Measurements from ENCODE around the gene ACACA.
"Not testable (repeated sequence)": the region's sequence is repeated elsewhere in the genome, so short reads cannot be mapped to it uniquely, and the experiment has no call there.

The ACACA gene

DNA sequence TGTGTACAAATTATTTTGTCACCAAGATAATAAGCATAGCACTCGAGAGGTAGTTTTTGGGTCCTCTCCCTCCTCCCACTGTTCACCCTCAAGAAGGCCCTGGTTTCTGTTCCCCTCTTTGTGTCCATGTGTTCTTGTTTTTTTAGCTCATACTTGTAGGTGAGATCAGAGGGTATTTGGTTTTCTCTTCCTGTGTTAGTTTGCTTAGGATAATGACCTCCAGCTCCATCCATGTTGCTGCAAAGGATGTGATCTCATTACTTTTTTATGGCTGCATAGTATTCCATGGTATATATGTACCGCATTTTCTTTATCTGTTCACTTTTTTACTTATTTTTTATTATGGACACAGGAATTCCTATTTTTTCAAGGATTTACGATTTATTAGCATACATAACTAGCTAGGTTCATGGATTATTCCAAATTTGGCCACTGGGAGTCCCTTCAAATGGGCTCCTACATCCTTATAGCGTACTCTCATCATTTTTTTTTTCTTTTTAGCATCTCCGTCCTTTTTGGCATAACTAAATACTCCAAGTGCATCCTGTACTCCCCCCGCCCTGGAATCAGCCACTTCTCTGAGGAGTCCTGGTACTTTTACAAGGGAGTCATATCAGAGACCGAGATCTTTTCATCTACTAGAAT is 7.4 kb upstream of the ACACA start:
- Mint-ChIP-seq H3K9me3 (no peaks in the 10 kb centered on the region), H3K36me3 (peaks cover 50% of the 10 kb centered on the region), H3K27ac (peak overlapping the region; percentile 17), H3K27me3 (no peaks in the 10 kb centered on the region), H3K4me3 (no peak overlapping the region), H3K4me1 (peaks cover 30% of the 10 kb centered on the region)
- CTCF ChIA-PET: interaction anchor here (1.2 kb wide), 1 partner anchor 16 kb away, joined by 3 read pairs; no protein-coding TSS in a partner anchor
- DNase-seq: no peak

DNA sequence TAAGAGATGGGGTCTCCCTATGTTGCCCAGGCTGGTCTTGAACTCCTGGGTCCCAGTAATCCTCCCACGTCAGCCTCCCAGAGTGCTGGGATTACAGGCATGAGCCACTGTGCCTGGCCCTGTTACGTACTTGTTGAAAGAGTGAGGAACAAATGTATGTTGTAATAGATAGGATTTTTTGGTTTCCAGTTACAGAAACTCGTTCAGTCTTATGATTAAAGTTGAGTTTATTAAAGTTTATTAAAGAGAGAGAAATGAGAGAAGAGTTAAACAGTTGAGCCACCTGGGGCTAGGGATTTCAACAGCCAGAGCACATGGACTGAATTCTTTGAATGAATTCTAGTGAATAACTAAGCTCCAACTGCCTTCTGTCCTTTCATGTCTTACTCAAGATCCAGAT is 3.7 kb upstream of the ACACA start:
- no peaks in the 10 kb centered on the region for H3K27me3 Mint-ChIP-seq
- CTCF ChIA-PET: interaction anchor here (0.6 kb wide), 1 partner anchor 38 kb away, joined by 4 read pairs; no protein-coding TSS in a partner anchor
- H3K36me3 Mint-ChIP-seq: peaks cover 51% of the 10 kb centered on the region
- H3K4me3 Mint-ChIP-seq: no peak overlapping the region
- DNase-seq: no peak
- H3K27ac Mint-ChIP-seq: no peak overlapping the region
- peaks cover 56% of the 10 kb centered on the region for H3K4me1 Mint-ChIP-seq
- no peaks in the 10 kb centered on the region for H3K9me3 Mint-ChIP-seq

DNA sequence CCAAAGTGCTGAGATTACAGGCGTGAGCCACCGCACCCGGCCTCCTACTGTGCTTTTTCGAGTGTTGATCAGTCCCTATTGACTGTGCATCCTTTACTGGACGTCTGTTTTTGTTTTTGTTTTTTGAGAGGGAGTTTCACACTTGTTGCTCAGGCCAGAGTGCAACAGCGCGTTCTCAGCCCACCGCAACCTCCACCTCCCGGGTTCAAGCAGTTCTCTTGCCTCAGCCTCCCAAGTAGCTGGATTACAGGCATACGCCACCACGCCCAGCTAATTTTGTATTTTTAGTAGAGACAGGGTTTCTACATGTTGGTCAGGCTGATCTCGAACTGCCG is 1.5 kb upstream of the ACACA start:
- H3K9me3 Mint-ChIP-seq, H3K27me3 Mint-ChIP-seq, DNase-seq: not testable (repeated sequence)
- peak overlapping the region; percentile 79 for H3K4me3 Mint-ChIP-seq
- peaks cover 65% of the 10 kb centered on the region for H3K4me1 Mint-ChIP-seq
- peaks cover 35% of the 10 kb centered on the region for H3K36me3 Mint-ChIP-seq
- peak overlapping the region; percentile 90 for H3K27ac Mint-ChIP-seq
- CTCF ChIA-PET: interaction anchor here (0.7 to 1.4 kb wide), 2 partner anchors 35 to 42 kb away, joined by 3 to 4 read pairs; no protein-coding TSS in a partner anchor

DNA sequence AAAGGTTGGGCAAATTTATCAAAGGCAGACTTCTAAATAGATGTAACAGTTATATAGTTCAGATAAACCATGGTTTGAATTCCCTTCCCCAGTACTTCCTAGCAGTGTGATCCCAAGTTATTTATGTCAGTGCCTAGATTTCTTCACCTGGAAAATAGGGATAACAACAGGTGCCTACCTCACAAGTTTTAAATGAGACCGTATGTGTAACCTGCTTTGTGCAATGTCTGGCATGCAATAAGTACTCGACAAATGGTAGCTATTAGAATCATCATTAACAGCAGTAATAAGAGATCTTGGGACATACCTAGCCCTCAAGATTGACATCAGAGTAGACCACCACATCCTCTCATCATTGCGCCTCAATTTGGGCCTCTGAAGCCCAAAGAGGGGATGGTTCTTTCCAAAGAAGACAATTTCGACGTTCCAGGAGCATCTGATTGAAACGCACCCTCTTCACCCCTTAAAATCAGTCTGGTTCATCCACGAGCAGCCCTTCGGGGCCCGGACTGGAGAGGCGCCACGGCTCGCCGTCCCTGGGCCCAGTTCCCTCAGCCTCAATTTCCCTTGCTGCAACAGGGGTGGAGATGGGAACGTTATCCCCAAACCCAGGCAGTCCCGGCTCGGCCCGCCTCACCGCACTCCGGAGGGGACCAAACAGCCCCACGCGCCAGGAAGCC is 541 bp downstream of the ACACA start:
- no peak for DNase-seq
- CTCF ChIA-PET: no interaction called here
- H3K9me3 Mint-ChIP-seq: no peaks in the 10 kb centered on the region
- peak overlapping the region; percentile 98 for H3K4me3 Mint-ChIP-seq
- no peaks in the 10 kb centered on the region for H3K27me3 Mint-ChIP-seq
- H3K4me1 Mint-ChIP-seq: peaks cover 65% of the 10 kb centered on the region
- H3K27ac Mint-ChIP-seq: peak overlapping the region; percentile 91
- peaks cover 26% of the 10 kb centered on the region for H3K36me3 Mint-ChIP-seq

DNA sequence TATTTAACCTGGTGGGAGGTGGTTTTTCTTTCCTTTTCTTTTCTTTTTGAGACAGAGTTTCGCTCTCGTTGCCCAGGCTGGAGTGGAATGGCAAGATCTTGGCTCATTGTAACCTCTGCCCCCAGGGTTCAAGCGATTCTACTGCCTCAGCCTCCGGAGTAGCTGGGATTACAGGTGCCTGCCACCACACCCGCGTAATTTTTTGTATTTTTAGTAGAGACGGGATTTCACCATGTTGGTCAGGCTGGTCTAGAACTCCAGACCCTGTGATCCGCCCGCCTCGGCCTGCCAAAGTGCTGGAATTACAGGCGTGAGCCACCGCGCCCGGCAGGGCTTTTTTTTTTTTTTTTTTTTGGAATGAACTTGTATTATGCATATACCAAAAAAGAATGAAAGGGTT is 1.1 kb downstream of the ACACA start:
- Mint-ChIP-seq H3K4me1 (peaks cover 59% of the 10 kb centered on the region), H3K36me3 (peaks cover 20% of the 10 kb centered on the region), H3K4me3 (peak overlapping the region; percentile 98)
- not testable (repeated sequence) for H3K27ac Mint-ChIP-seq, H3K27me3 Mint-ChIP-seq, DNase-seq, H3K9me3 Mint-ChIP-seq
- CTCF ChIA-PET: interaction anchor here (1.0 to 1.1 kb wide), 2 partner anchors 24 to 161 kb away, joined by 3 to 4 read pairs; no protein-coding TSS in a partner anchor

DNA sequence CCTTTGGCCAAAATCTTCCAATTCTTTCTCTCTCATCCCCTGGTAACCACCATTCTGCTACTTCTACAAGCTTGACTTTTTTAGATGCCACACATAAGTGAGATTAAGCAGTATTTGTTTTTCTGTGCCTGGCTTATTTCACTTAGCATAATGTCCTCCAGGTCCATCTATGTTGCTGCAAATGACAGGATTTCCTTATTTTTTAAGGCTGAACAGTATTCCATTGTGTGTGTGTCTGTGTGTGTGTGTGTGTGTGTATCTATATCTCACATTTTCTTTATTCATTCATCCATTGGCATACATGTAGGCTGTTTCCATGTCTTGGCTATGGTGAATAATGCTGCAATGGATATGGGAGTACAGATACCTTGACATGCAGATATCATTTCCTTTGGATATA is 6.1 kb downstream of the ACACA start:
- peaks cover 7% of the 10 kb centered on the region for H3K36me3 Mint-ChIP-seq
- no peak overlapping the region for H3K4me3 Mint-ChIP-seq
- no peaks in the 10 kb centered on the region for H3K9me3 Mint-ChIP-seq
- H3K27ac Mint-ChIP-seq: no peak overlapping the region
- H3K27me3 Mint-ChIP-seq: no peaks in the 10 kb centered on the region
- H3K4me1 Mint-ChIP-seq: peaks cover 31% of the 10 kb centered on the region
- no peak for DNase-seq
- CTCF ChIA-PET: interaction anchor here (1.0 kb wide), 1 partner anchor 27 kb away, joined by 3 read pairs; no protein-coding TSS in a partner anchor

DNA sequence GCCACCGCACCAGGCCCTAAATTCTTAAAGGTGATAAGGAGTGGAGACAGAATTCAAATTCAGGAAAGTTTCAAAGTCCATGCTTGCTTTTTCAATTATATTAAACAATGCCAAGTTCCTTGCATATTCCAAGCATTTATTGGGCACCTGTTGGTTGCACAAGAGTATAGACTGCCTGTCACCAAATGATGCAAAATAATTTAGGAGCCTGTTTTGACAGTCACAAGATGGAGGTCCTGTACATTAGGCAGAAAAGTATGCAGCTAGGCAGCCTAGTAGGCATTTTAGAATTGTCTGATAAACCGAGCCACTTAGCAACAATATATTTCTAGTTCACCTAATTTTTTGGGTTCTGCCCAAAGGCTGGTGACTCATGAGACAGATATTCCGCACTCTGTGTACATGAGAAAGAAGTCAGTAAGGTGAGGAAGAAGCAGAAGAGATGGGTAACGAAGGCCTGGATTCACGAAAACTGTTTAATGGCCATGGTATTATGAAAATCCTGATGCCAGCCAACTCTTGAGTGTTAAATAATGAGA is 7.3 kb downstream of the ACACA start:
- Mint-ChIP-seq H3K4me1 (peaks cover 21% of the 10 kb centered on the region), H3K4me3 (no peak overlapping the region), H3K27me3 (no peaks in the 10 kb centered on the region), H3K36me3 (peaks cover 2% of the 10 kb centered on the region), H3K9me3 (no peaks in the 10 kb centered on the region), H3K27ac (no peak overlapping the region)
- no peak for DNase-seq
- CTCF ChIA-PET: interaction anchor here (0.7 to 2.6 kb wide), 3 partner anchors 23 to 29 kb away, joined by 3 to 22 read pairs (median 3); partner anchors contain the start of gene C17orf78

DNA sequence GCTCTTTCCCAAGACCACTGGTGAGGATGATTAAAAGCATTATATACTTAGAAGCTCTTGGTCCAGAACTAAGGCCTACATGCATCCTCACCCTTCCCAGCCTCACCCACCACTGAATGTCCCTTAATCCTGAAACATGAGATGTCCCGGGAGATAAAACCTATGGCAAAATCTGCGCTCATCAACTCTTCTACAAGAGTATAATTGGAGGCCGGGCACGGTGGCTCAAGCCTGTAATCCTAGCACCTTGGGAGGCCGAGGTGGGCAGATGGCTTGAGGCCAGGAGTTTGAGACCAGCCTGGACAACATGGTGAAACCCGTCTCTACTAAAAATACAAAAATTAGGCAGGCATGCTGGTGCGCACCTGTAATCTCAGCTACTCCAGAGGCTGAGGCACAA is 13.3 kb downstream of the ACACA start:
- H3K4me1 Mint-ChIP-seq: peaks cover 26% of the 10 kb centered on the region
- H3K4me3 Mint-ChIP-seq: no peak overlapping the region
- DNase-seq: no peak
- CTCF ChIA-PET: interaction anchor here (0.7 to 3.6 kb wide), 2 partner anchors 18 to 20 kb away, joined by 3 to 22 read pairs; no protein-coding TSS in a partner anchor
- H3K9me3 Mint-ChIP-seq: no peaks in the 10 kb centered on the region
- H3K27me3 Mint-ChIP-seq: no peaks in the 10 kb centered on the region
- no peak overlapping the region for H3K27ac Mint-ChIP-seq
- no peaks in the 10 kb centered on the region for H3K36me3 Mint-ChIP-seq

DNA sequence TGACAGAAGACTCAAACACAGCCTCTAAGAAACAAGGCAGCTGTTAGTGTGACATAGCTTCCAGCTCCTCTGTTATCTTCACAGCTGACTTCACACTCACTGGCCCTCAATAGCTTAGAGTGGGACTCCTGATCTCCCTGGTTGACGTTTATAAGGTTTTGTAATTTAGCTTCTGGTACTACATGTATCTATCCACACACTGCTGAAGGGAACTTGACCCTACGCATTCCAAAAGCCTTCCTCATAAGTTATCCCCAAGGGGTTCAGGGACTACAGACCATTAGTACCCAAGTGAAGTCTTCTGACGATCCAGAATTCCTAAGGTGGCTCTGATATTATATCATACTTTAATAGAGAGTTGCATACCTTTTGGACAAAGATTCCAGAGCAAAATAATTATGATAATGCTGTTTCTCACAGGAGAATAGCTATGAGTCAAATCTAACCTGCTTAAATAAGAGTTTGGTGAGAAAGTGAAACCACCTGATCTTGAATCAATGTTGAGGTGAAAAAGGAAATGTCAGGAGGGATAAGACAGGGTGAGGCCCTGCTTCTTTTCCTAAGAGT is 14.5 kb downstream of the ACACA start:
- H3K9me3 Mint-ChIP-seq: no peaks in the 10 kb centered on the region
- CTCF ChIA-PET: interaction anchor here (1.0 to 3.6 kb wide), 2 partner anchors 9 to 19 kb away, joined by 5 to 22 read pairs; no protein-coding TSS in a partner anchor
- no peaks in the 10 kb centered on the region for H3K27me3 Mint-ChIP-seq
- H3K4me1 Mint-ChIP-seq: peaks cover 23% of the 10 kb centered on the region
- no peak overlapping the region for H3K27ac Mint-ChIP-seq
- no peak for DNase-seq
- no peaks in the 10 kb centered on the region for H3K36me3 Mint-ChIP-seq
- no peak overlapping the region for H3K4me3 Mint-ChIP-seq

DNA sequence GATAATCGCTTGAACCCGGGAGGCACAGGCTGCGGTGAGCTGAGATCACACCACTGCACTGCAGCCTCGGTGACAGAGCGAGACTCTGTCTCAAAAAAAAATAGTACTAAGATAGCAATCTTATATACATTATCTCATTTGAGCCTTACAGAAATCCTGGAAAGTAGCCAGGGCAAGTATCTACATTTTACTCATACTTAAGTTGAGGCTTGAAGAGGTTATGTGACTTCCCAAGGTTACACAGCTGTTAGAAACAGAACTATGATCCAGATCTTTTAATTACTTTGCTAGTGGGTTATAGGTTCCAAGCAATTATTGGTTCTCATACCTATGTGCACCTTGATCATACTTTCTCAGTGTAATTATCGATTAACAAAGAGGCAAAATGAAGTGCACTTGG is 15.5 kb downstream of the ACACA start:
- Mint-ChIP-seq H3K4me1 (peaks cover 23% of the 10 kb centered on the region), H3K4me3 (no peak overlapping the region), H3K27me3 (no peaks in the 10 kb centered on the region), H3K9me3 (no peaks in the 10 kb centered on the region), H3K36me3 (no peaks in the 10 kb centered on the region), H3K27ac (no peak overlapping the region)
- DNase-seq: no peak
- CTCF ChIA-PET: interaction anchor here (0.6 to 3.6 kb wide), 3 partner anchors 8 to 93 kb away, joined by 3 to 22 read pairs (median 5); no protein-coding TSS in a partner anchor

DNA sequence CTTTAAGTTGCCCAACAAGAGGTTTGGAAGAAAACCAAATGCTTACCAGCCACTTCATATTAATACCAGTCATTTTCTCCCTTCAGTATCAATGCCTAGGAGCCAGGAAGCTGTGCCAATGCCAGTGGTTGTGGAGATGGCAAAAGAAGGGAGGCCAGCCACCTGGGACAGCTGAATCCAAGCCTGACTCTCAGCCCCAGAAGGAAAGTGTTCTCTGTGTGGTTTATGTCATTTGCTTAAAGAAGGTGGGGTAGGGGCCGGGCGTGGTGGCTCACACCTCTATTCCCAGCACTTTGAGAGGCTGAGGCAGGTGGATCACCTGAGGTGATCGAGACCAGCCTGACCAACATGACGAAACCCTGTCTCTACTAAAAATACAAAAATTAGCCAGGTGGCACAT is 17.5 kb downstream of the ACACA start:
- H3K9me3 Mint-ChIP-seq: no peaks in the 10 kb centered on the region
- CTCF ChIA-PET: no interaction called here
- no peaks in the 10 kb centered on the region for H3K36me3 Mint-ChIP-seq
- DNase-seq: no peak
- no peak overlapping the region for H3K4me3 Mint-ChIP-seq
- peaks cover 23% of the 10 kb centered on the region for H3K4me1 Mint-ChIP-seq
- peaks cover 1% of the 10 kb centered on the region for H3K27me3 Mint-ChIP-seq
- no peak overlapping the region for H3K27ac Mint-ChIP-seq

DNA sequence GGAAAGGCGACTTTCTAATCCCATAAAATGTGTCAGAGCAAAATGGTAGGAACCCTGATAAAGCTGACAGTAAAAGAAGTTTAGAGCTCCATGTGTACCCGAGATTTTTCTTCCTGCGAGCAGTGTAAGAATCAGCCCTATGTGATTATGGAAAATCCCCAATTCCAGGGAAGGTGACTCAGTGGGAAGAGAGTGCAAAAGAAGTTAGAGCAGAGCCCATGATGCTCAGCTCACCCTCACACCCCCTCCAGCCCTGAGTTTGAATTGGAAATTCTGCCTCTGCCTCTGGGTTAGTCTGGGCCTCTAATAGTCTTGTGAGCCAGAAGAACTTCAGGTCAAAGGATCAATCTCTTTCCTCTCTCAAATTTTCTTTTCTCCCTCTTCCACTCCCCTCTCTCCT is 18.4 kb downstream of the ACACA start:
- CTCF ChIA-PET: interaction anchor here (1.7 kb wide), 1 partner anchor 15 kb away, joined by 7 read pairs; no protein-coding TSS in a partner anchor
- Mint-ChIP-seq H3K36me3 (no peaks in the 10 kb centered on the region), H3K4me1 (peaks cover 20% of the 10 kb centered on the region), H3K9me3 (no peaks in the 10 kb centered on the region), H3K27me3 (peaks cover 5% of the 10 kb centered on the region), H3K27ac (no peak overlapping the region), H3K4me3 (no peak overlapping the region)
- no peak for DNase-seq

DNA sequence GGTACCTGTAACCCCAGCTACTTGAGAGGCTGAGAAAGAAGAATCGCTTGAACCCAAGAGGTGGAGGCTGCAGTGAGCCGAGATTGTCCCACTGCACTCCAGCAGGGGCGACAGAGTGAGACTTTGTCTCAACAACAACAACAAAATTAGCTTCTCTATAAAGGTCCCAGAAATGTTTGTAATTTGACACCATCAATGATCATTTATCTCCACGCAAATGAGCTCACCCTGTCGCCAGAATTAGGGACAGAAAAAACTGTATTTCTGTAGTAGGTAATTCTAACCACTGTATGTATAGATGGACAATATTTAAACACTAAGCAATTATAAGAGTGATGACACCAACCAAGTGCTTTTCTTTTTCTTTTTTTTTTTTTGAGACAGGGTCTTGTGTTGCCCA is 20.2 kb downstream of the ACACA start:
- no peaks in the 10 kb centered on the region for H3K36me3 Mint-ChIP-seq
- peaks cover 5% of the 10 kb centered on the region for H3K27me3 Mint-ChIP-seq
- CTCF ChIA-PET: interaction anchor here (1.2 to 1.6 kb wide), 2 partner anchors 12 to 13 kb away, joined by 3 to 6 read pairs; no protein-coding TSS in a partner anchor
- H3K9me3 Mint-ChIP-seq: no peaks in the 10 kb centered on the region
- H3K4me1 Mint-ChIP-seq: peaks cover 3% of the 10 kb centered on the region
- no peak overlapping the region for H3K27ac Mint-ChIP-seq
- no peak overlapping the region for H3K4me3 Mint-ChIP-seq
- no peak for DNase-seq

DNA sequence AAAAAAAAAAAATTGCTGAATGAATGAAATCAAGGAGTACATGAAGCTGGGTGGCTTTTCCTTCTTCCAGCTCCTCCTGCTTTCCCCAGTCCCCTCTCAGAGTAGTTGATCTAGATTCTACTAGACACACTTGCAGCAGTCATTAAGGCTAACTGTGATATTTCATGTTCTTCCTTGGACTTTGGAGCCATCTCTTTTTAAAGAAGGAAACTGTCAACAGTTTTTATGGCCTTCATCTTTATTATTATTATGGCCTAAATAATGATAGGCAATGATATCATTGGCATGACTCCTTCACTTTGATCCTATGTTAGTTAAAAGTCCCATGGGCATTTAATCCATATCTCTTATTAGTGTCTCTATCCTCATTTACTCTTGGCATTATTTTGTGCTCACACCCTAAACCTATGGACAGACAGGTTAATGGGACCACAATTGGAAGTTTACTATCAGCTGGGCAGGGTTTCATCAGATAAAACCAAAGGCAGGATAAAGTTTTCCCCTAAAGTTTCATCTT is 21.1 kb downstream of the ACACA start:
- Mint-ChIP-seq H3K36me3 (no peaks in the 10 kb centered on the region), H3K9me3 (no peaks in the 10 kb centered on the region), H3K27ac (no peak overlapping the region), H3K4me3 (no peak overlapping the region), H3K4me1 (no peaks in the 10 kb centered on the region), H3K27me3 (peaks cover 5% of the 10 kb centered on the region)
- no peak for DNase-seq
- CTCF ChIA-PET: interaction anchor here (1.2 to 1.6 kb wide), 2 partner anchors 12 kb away, joined by 3 to 6 read pairs; no protein-coding TSS in a partner anchor
